A549 (cell line): ENCODE data around the gene C12orf43.

Experiments used
- CHD4 ChIP-seq: fragments of 200-600 bp; sonication (generic); IDR thresholded peaks from 2 replicates; pipeline ENCODE4 v1.6.1; 2016; ENCODE audit warnings: antibody characterized with exemption, mild to moderate bottlenecking, borderline replicate concordance
- CTCF ChIP-seq: fragments of >200 bp; sonication (Bioruptor Twin); formaldehyde crosslinking; IDR thresholded peaks from 3 replicates; pipeline ENCODE4 v1.5.1; 2016
- EHMT2 ChIP-seq: fragments of 200-600 bp; sonication (generic); IDR thresholded peaks from 2 replicates; pipeline ENCODE4 v1.6.1; 2016; ENCODE audit warnings: antibody characterized with exemption, low read depth, mild to moderate bottlenecking, moderate library complexity
- EP300 ChIP-seq, 2 experiments: fragments of >200 bp; sonication (Bioruptor Twin); formaldehyde crosslinking; IDR thresholded peaks; 2 replicates in 1 of 2; 3 replicates in 1 of 2; pipeline ENCODE4 v1.6.1; 2016 to 2017
- JUN ChIP-seq, 2 experiments: fragments of >200 bp; sonication (Bioruptor Twin); formaldehyde crosslinking; IDR thresholded peaks; 2 replicates in 1 of 2; 3 replicates in 1 of 2; pipeline ENCODE4 v1.6.1; 2016 to 2017
- MYC ChIP-seq: IDR thresholded peaks from 2 replicates; pipeline ENCODE4 v1.6.1; 2012; ENCODE audit warnings: mild to moderate bottlenecking, inconsistent platforms, low read length, improper control_type of control experiment, borderline replicate concordance
- POLR2A ChIP-seq: IDR thresholded peaks from 2 replicates; pipeline ENCODE4 v1.6.1; 2012; ENCODE audit warnings: mild to moderate bottlenecking, low read length
- RAD21 ChIP-seq, 2 experiments: fragments of >200 bp in 1 of 2; sonication (Bioruptor Twin) in 1 of 2; formaldehyde crosslinking in 1 of 2; IDR thresholded peaks in 1 of 2; conservative IDR thresholded peaks in 1 of 2; 2 replicates in 1 of 2; 3 replicates in 1 of 2; pipeline ENCODE4 v1.6.1; 2012 to 2018; ENCODE audit warnings: inconsistent platforms in 1 of 2
- ZFP36 ChIP-seq: fragments of 450-650 bp; IDR thresholded peaks from 2 replicates; pipeline ENCODE4 v1.6.1; 2014; ENCODE audit warnings: borderline replicate concordance; ENCODE audit not compliant: partially characterized antibody

- no peak for TF ChIP-seq POLR2A
- TF ChIP-seq CTCF, result no peak
- no peak for TF ChIP-seq EHMT2
- TF ChIP-seq ZFP36, result no peak
- TF ChIP-seq MYC, result no peak
- TF ChIP-seq EP300 (IDR thresholded peaks at IDR 0.05), result no peak
- TF ChIP-seq RAD21 (conservative IDR thresholded peaks at IDR 0.05 in 1 of 2, IDR thresholded peaks at IDR 0.05 in 1 of 2), result no peak
- TF ChIP-seq CHD4, result no peak
- no peak for TF ChIP-seq JUN (IDR thresholded peaks at IDR 0.05)
Measured at GRCh38 chr12:121038861-121039668, 22.8 kb upstream of the C12orf43 start, which contains the start of gene OASL.
